HepG2 (cell line): ENCODE data around the gene HDAC4. TPM values are rescaled to one million over a fixed set of nuclear protein-coding genes. Genes with fewer than 3 reads are reported as not detected.
A peak's percentile ranks its signal among the peaks of the same experiment; 100 is the strongest.

Experiments used
- ATAC-seq: fragments of 200-7000 bp; cut with Tn5 transposase; 3 replicates; pipeline ENCODE4 v1.9.1; 2020; ENCODE audit warnings: mild to moderate bottlenecking, moderate library complexity
- BruUV-seq: library from RNA; stranded (reverse); fragments of 400-500 nt; replicated peaks from 2 replicates; lab custom pipeline; 2021; lab: Mats Ljungman, UMichigan
- CTCF ChIA-PET: fragments of 300-600 bp; formaldehyde crosslinking; extraction: SDS; loops from one replicate; lab custom pipeline; 2021; ENCODE audit warnings: low total read pairs, inconsistent platforms, low intra/inter-chr PET ratio; lab: Yijun Ruan, JAX
- POLR2A ChIA-PET: fragments of 350-600 bp; sonication (Branson Sonifier 250); formaldehyde crosslinking; loops from one replicate; lab custom pipeline; 2020; ENCODE audit warnings: antibody characterized with exemption, inconsistent platforms; lab: Yijun Ruan, JAX
- DNase-seq: peaks from one replicate; pipeline ENCODE4 v3.0.0-alpha.2; 2015; ENCODE audit warnings: low spot score
- FAIRE-seq: peaks from 3 replicates; lab custom pipeline; 2011; peaks lifted over from hg19 to GRCh38; lab: Jason Lieb, UNC
- H2AFZ ChIP-seq: one replicate; pipeline ENCODE4 v1.6.1; 2011; ENCODE audit warnings: low read length, inconsistent platforms
- H3K27ac ChIP-seq: fragments of 300-600 bp; 3 replicates; pipeline ENCODE4 v1.8.0; 2011; ENCODE audit warnings: mixed run types, mild to moderate bottlenecking, mixed read lengths, low read length, inconsistent platforms; ENCODE audit not compliant: insufficient read depth; ENCODE audit errors: extremely low read length
- H3K27me3 ChIP-seq, 2 experiments: fragments of 200-600 bp in 1 of 2; 2 replicates in 1 of 2; 3 replicates in 1 of 2; pipeline versions ENCODE4 v1.6.0 to v1.8.0; 2011; ENCODE audit warnings: low read length in 2 of 2, mild to moderate bottlenecking in 2 of 2, moderate library complexity in 2 of 2, inconsistent platforms in 1 of 2; ENCODE audit not compliant: insufficient read depth in 2 of 2, control insufficient read depth in 1 of 2
- H3K36me3 ChIP-seq, 2 experiments: fragments of 200-600 bp in 1 of 2; replicated peaks in 1 of 2; 2 replicates in 1 of 2; 3 replicates in 1 of 2; pipeline versions ENCODE4 v1.5.1 to v1.8.0; 2011; ENCODE audit warnings: low read length in 2 of 2, inconsistent platforms in 1 of 2; ENCODE audit not compliant: insufficient read depth in 2 of 2, control insufficient read depth in 1 of 2
- H3K4me1 ChIP-seq: 2 replicates; pipeline ENCODE4 v1.5.1; 2012; ENCODE audit warnings: low read length, inconsistent platforms; ENCODE audit not compliant: insufficient read depth
- H3K4me2 ChIP-seq: 2 replicates; pipeline ENCODE4 v1.6.0; 2011; ENCODE audit warnings: low read depth, low read length, inconsistent platforms
- H3K4me3 ChIP-seq, 3 experiments: fragments of 200-600 bp in 1 of 3; sonication (generic), shearing (Covaris generic) in 1 of 3; replicated peaks in 1 of 3; 2 replicates each; pipeline ENCODE4 v1.5.1; 2011 to 2016; ENCODE audit warnings: low read length in 3 of 3, inconsistent platforms in 2 of 3, low read depth in 2 of 3, mild to moderate bottlenecking in 2 of 3, control low read depth in 1 of 3, mixed read lengths in 1 of 3; ENCODE audit not compliant: insufficient read depth in 1 of 3
- H3K79me2 ChIP-seq: one replicate; pipeline ENCODE4 v1.6.1; 2011; ENCODE audit warnings: low read length, inconsistent platforms; ENCODE audit not compliant: insufficient read depth
- H3K9ac ChIP-seq: 2 replicates; pipeline ENCODE4 v1.6.0; 2011; ENCODE audit warnings: mild to moderate bottlenecking, low read depth, low read length, inconsistent platforms; ENCODE audit not compliant: insufficient read depth
- H3K9me3 ChIP-seq: 2 replicates; pipeline ENCODE4 v1.5.1; 2012; ENCODE audit warnings: mild to moderate bottlenecking, low read length
- H4K20me1 ChIP-seq: 2 replicates; pipeline ENCODE4 v1.6.0; 2011; ENCODE audit warnings: inconsistent platforms, mild to moderate bottlenecking, low read length, moderate library complexity; ENCODE audit not compliant: insufficient read depth
- CCDC6 ChIP-seq: sonication (generic); formaldehyde crosslinking; IDR thresholded peaks from 2 replicates; pipeline ENCODE4 v1.8.1; 2022; ENCODE audit warnings: mild to moderate bottlenecking, missing genetic modification reagents, moderate library complexity
- FOXP1 ChIP-seq, 2 experiments: fragments of 450-650 bp in 1 of 2; IDR thresholded peaks; 2 replicates each; pipeline ENCODE4 v1.6.1; 2017 to 2018; ENCODE audit warnings: antibody characterized with exemption in 1 of 2
- ZNF605 ChIP-seq: sonication (generic); formaldehyde crosslinking; IDR thresholded peaks from 2 replicates; pipeline ENCODE4 v1.8.0; 2022; ENCODE audit warnings: mild to moderate bottlenecking, missing genetic modification reagents
- ZNF891 ChIP-seq: sonication (generic); formaldehyde crosslinking; IDR thresholded peaks from 2 replicates; pipeline ENCODE4 v1.5.0; 2020; ENCODE audit warnings: mild to moderate bottlenecking, missing genetic modification reagents
- WGBS: methylation state at CpG from one replicate; pipeline ENCODE4 v1.1.6; 2017; ENCODE audit warnings: low lambda C conversion rate; 5-methylcytosine and 5-hydroxymethylcytosine counted together
- in situ Hi-C: cut with HindIII; loops from 2 replicates; pipeline ENCODE4 v1.10.0; 2017; ENCODE audit warnings: low pct_unique_long_range_greater_than_20kb; ENCODE audit not compliant: extremely low pct_ligation_motif_present
- intact Hi-C: fragments of 100-400 bp; cut with micrococcal nuclease; formaldehyde crosslinking; loops from one replicate; pipeline ENCODE4 v1.10.0; 2022; ENCODE audit not compliant: unreplicated experiment
- polyA plus RNA-seq, 8 experiments: library from polyadenylated mRNA; depleted of rRNA in 3 of 8; stranded (reverse) in 7 of 8; unstranded in 1 of 8; fragments of >200 nt; fragmentation: Illumina TruSeq in 4 of 8; extraction: Trizol in 4 of 8; gene quantifications; 2 replicates each; pipeline versions ENCODE4 v1.2.1 to v1.2.3, GENCODE V29; 2011 to 2016; ENCODE audit warnings: low read depth in 4 of 8, missing spikeins in 1 of 8, mixed read lengths in 1 of 8; ENCODE audit not compliant: insufficient read depth in 1 of 8
- total RNA-seq, 5 experiments: library from RNA; depleted of rRNA; stranded (reverse); fragments of >200 nt; fragmentation: Illumina TruSeq; extraction: Trizol; gene quantifications; 2 replicates each; pipeline ENCODE4 v1.2.3, GENCODE V29; 2016; ENCODE audit warnings: low read depth in 1 of 5

Gene HDAC4
- total and polyA plus RNA-seq, 2 of the 13 experiments (the other 11 are each of a cell fraction or from before 2014, with no cell fraction given): 10.1 to 11.5 TPM

- H4K20me1 ChIP-seq: peaks cover 42% of the 10 kb centered on the region; the same call in 1 of the 2 replicates
- FAIRE-seq: no peak
- H3K9ac ChIP-seq: no peak overlapping the region
- in situ Hi-C loops: no loop called here
- no peak for DNase-seq
- no peak overlapping the region for H3K4me3 ChIP-seq
- no peaks in the 10 kb centered on the region for H3K9me3 ChIP-seq
- no peaks in the 10 kb centered on the region for H3K36me3 ChIP-seq
- peaks cover 17% of the 10 kb centered on the region for H3K4me1 ChIP-seq
- no peak overlapping the region for H3K4me2 ChIP-seq
- BruUV-seq: no TSS peak
- ChIA-PET CTCF (no interaction called here), POLR2A (no interaction called here)
- H2AFZ ChIP-seq: no peak overlapping the region
- TF ChIP-seq ZNF605 (CRISPR knock-in tag) (no peak), CCDC6 (CRISPR knock-in tag) (no peak)
- peak; percentile 47 for ATAC-seq
- WGBS: 92% methylated on average over 9 of the region's 9 CpGs
- no peak overlapping the region for H3K27ac ChIP-seq
- H3K79me2 ChIP-seq: peaks cover 14% of the 10 kb centered on the region
- no peaks in the 10 kb centered on the region for H3K27me3 ChIP-seq
- intact Hi-C loops: no loop called here
These were observed 124.0 kb downstream of the HDAC4 start for GRCh38 chr2:239276851-239277250.

- Histone ChIP-seq H3K79me2 (peaks cover 14% of the 10 kb centered on the region), H3K27me3 (no peaks in the 10 kb centered on the region), H3K36me3 (no peaks in the 10 kb centered on the region; a peak in 1 of 5 replicates), H3K9me3 (no peaks in the 10 kb centered on the region), H3K4me1 (peaks cover 17% of the 10 kb centered on the region), H3K27ac (no peak overlapping the region), H2AFZ (no peak overlapping the region), H4K20me1 (peaks cover 45% of the 10 kb centered on the region; the same call in 1 of the 2 replicates), H3K4me2 (no peak overlapping the region), H3K4me3 (no peak overlapping the region), H3K9ac (no peak overlapping the region)
- BruUV-seq: no TSS peak
- no peak for TF ChIP-seq FOXP1 (IDR thresholded peaks at IDR 0.05)
- no peak for TF ChIP-seq FOXP1 (CRISPR knock-in tag; IDR thresholded peaks at IDR 0.05)
- 0 out of 2 replicates have a peak, but pooled peaks have one; percentile 57 for TF ChIP-seq ZNF891 (CRISPR knock-in tag)
- TF ChIP-seq ZNF605 (CRISPR knock-in tag): no peak
- no peak; the same call in 1 of the 3 replicates for ATAC-seq
- in situ Hi-C loops: no loop called here
- DNase-seq: no peak
- CTCF ChIA-PET: no interaction called here
- 96% methylated on average over 24 of the region's 31 CpGs for WGBS
- POLR2A ChIA-PET: no interaction called here
- no peak for FAIRE-seq
- intact Hi-C loops: no loop called here
These were observed 124.7 kb downstream of the HDAC4 start for GRCh38 chr2:239275847-239276831.
